COR-L47 (cell line): ENCODE results near the gene EN2.
A peak's percentile ranks its signal among the peaks of the same experiment; 100 is the strongest.

ENCODE experiments used
- DNase-seq: peaks from one replicate; lab custom pipeline; 2025; lab: John Stamatoyannopoulos, UW

Gene EN2

GRCh38 chr7:155458111-155458877 is at the start of gene EN2:
TSS of gene EN2 (plus strand) at chr7:155458129. CDS start at chr7:155458378, 249 bp downstream.
- no peak for DNase-seq

- DNase-seq = no peak
Observed at GRCh38 chr7:155408651-155409586, 49.0 kb upstream of the EN2 start.

- DNase-seq = no peak
Observed at GRCh38 chr7:155409980-155410379, 47.9 kb upstream of the EN2 start.

GRCh38 chr7:155410431-155410830 is 47.5 kb upstream of the EN2 start:
- DNase-seq = no peak

- DNase-seq = no peak
Observed at GRCh38 chr7:155411718-155412415, 46.1 kb upstream of the EN2 start.

GRCh38 chr7:155412416-155413253 is 45.3 kb upstream of the EN2 start:
- DNase-seq = peak; percentile 80

- no peak for DNase-seq
Observed at GRCh38 chr7:155414547-155415492, 43.1 kb upstream of the EN2 start.

- DNase-seq = no peak
Observed at GRCh38 chr7:155416646-155417380, 41.1 kb upstream of the EN2 start.

- no peak for DNase-seq
Observed at GRCh38 chr7:155418304-155418703, 39.6 kb upstream of the EN2 start.

- no peak for DNase-seq
Observed at GRCh38 chr7:155418941-155419755, 38.8 kb upstream of the EN2 start.

- DNase-seq = no peak
Observed at GRCh38 chr7:155420116-155420515, 37.8 kb upstream of the EN2 start.

- DNase-seq = no peak
Observed at GRCh38 chr7:155422151-155422550, 35.8 kb upstream of the EN2 start.

GRCh38 chr7:155422599-155423336 is 35.2 kb upstream of the EN2 start:
- no peak for DNase-seq

- DNase-seq = no peak
Observed at GRCh38 chr7:155423337-155424285, 34.3 kb upstream of the EN2 start.

GRCh38 chr7:155424301-155425010 is 33.5 kb upstream of the EN2 start:
- DNase-seq = no peak

GRCh38 chr7:155425011-155425340 is 33.0 kb upstream of the EN2 start:
- no peak for DNase-seq
